ENCODE measurements around the gene RAB27A.
"Not testable (repeated sequence)": the region's sequence is repeated elsewhere in the genome, so short reads cannot be mapped to it uniquely, and the experiment has no call there.

Gene RAB27A

GRCh38 chr15:55281517-55282228 lies 7.9 kb downstream of the RAB27A start:
- DNase-seq, result no peak

GRCh38 chr15:55280589-55280988 lies 9.0 kb downstream of the RAB27A start:
- DNase-seq, result not testable (repeated sequence)

GRCh38 chr15:55279746-55280351 lies 9.8 kb downstream of the RAB27A start:
- peak; percentile 83 for DNase-seq

GRCh38 chr15:55279100-55279745 lies 10.4 kb downstream of the RAB27A start:
- no peak for DNase-seq

GRCh38 chr15:55277715-55278114 lies 11.9 kb downstream of the RAB27A start:
- no peak for DNase-seq

- peak; percentile 54 for DNase-seq
These were observed 12.5 kb downstream of the RAB27A start for GRCh38 chr15:55277116-55277564.

GRCh38 chr15:55276324-55276723 lies 13.3 kb downstream of the RAB27A start:
- DNase-seq, result no peak

GRCh38 chr15:55270291-55270690 lies 19.3 kb downstream of the RAB27A start:
- DNase-seq, result no peak

- DNase-seq, result no peak
These were observed 21.4 kb downstream of the RAB27A start for GRCh38 chr15:55268176-55268695.

GRCh38 chr15:55267401-55268175 lies 22.0 kb downstream of the RAB27A start:
- peak; percentile 71 for DNase-seq

GRCh38 chr15:55266547-55266946 lies 23.1 kb downstream of the RAB27A start:
- no peak for DNase-seq

GRCh38 chr15:55260562-55261131 lies 29.0 kb downstream of the RAB27A start:
- DNase-seq, result no peak

- DNase-seq, result no peak
These were observed 31.7 kb downstream of the RAB27A start for GRCh38 chr15:55257938-55258337.

- no peak for DNase-seq
These were observed 32.5 kb downstream of the RAB27A start for GRCh38 chr15:55257012-55257670.

GRCh38 chr15:55256281-55257011 lies 33.2 kb downstream of the RAB27A start:
- DNase-seq, result no peak

GRCh38 chr15:55255714-55256113 lies 33.9 kb downstream of the RAB27A start:
- DNase-seq, result no peak

- no peak for DNase-seq
These were observed 34.5 kb downstream of the RAB27A start for GRCh38 chr15:55254916-55255679.

GRCh38 chr15:55253580-55253979 lies 36.0 kb downstream of the RAB27A start:
- peak; percentile 56 for DNase-seq

GRCh38 chr15:55252201-55252600 lies 37.4 kb downstream of the RAB27A start:
- not testable (repeated sequence) for DNase-seq

GRCh38 chr15:55250941-55251340 lies 38.7 kb downstream of the RAB27A start:
- DNase-seq, result no peak

All from fibroblast of skin of abdomen (primary cell).